HG03159 (cell line): ENCODE results near the gene RHBDD1.

Experiments
- ATAC-seq: cut with Tn5 transposase; IDR thresholded peaks from one replicate; pipeline ENCODE4 v1.9.1; 2021; ENCODE audit warnings: mild to moderate bottlenecking, moderate library complexity; ENCODE audit not compliant: unreplicated experiment

Gene RHBDD1

GRCh38 chr2:227022608-227023007 is 186.8 kb downstream of the RHBDD1 start:
- ATAC-seq: no peak

- ATAC-seq: peak; percentile 57
Observed at GRCh38 chr2:227025510-227025909, 189.7 kb downstream of the RHBDD1 start.

GRCh38 chr2:227029426-227030105 is 193.7 kb downstream of the RHBDD1 start:
- no peak for ATAC-seq

GRCh38 chr2:227030789-227031188 is 194.9 kb downstream of the RHBDD1 start:
- ATAC-seq: no peak

- ATAC-seq: no peak
Observed at GRCh38 chr2:227031379-227031778, 195.5 kb downstream of the RHBDD1 start.

GRCh38 chr2:227033471-227034148 is 197.8 kb downstream of the RHBDD1 start:
- peak; percentile 89 for ATAC-seq

GRCh38 chr2:227035711-227036367 is 200.0 kb downstream of the RHBDD1 start:
- ATAC-seq: no peak

GRCh38 chr2:227036527-227036926 is 200.7 kb downstream of the RHBDD1 start:
- ATAC-seq: no peak

- no peak for ATAC-seq
Observed at GRCh38 chr2:227038550-227039189, 202.8 kb downstream of the RHBDD1 start.

- no peak for ATAC-seq
Observed at GRCh38 chr2:227043981-227044380, 208.1 kb downstream of the RHBDD1 start.
